ENCODE results near the gene NCK2.

GRCh38 chr2:105712166-105712915 is 32.4 kb upstream of the NCK2 start:
- TF ChIP-seq CTCF (IDR thresholded peaks at IDR 0.05) (no peak), POLR2A (IDR thresholded peaks at IDR 0.05) (no peak)

Measured in thyroid gland (tissue), 4 donors.